Testis (tissue), 3 donors: Measurements from ENCODE around the gene AGAP1. TPM values are rescaled to one million over a fixed set of nuclear protein-coding genes. Genes with fewer than 3 reads are reported as not detected.

Experiments
- DNase-seq: peaks from one replicate; pipeline ENCODE4 v3.0.0-alpha.2; 2019
- H3K27ac ChIP-seq, 2 donors: fragments of 200-600 bp; sonication (generic); one replicate each; pipeline ENCODE4 v1.5.1; 2019
- H3K27me3 ChIP-seq: fragments of 200-600 bp; sonication (generic); one replicate; pipeline ENCODE4 v1.5.1; 2019
- H3K36me3 ChIP-seq: fragments of 200-600 bp; sonication (generic); one replicate; pipeline ENCODE4 v1.5.1; 2017; ENCODE audit warnings: low read depth; ENCODE audit errors: missing control alignments
- H3K4me1 ChIP-seq: fragments of 200-600 bp; sonication (generic); one replicate; pipeline ENCODE4 v1.5.1; 2019
- H3K4me3 ChIP-seq, 2 donors: fragments of 200-600 bp; sonication (generic); one replicate each; pipeline ENCODE4 v1.5.1; 2017 to 2019
- H3K9me3 ChIP-seq: fragments of 200-600 bp; sonication (generic); one replicate; pipeline ENCODE4 v1.5.1; 2017
- CTCF ChIP-seq, 3 experiments: fragments of 450-650 bp in 2 of 3; fragments of 200-600 bp in 1 of 3; sonication (generic) in 1 of 3; IDR thresholded peaks; one replicate each; pipeline ENCODE4 v1.5.1; 2016 to 2019; ENCODE audit warnings: antibody characterized with exemption in 3 of 3, mild to moderate bottlenecking in 2 of 3, moderate library complexity in 1 of 3
- POLR2A ChIP-seq: fragments of 450-650 bp; IDR thresholded peaks from one replicate; pipeline ENCODE4 v1.6.1; 2017; ENCODE audit warnings: antibody characterized with exemption, mild to moderate bottlenecking, moderate library complexity
- WGBS, 2 donors: methylation state at CpG; one replicate each; pipeline ENCODE4 v1.1.5; 2018; 5-methylcytosine and 5-hydroxymethylcytosine counted together
- intact Hi-C: fragments of 100-400 bp; cut with DNase I; formaldehyde crosslinking; loops from one replicate; pipeline ENCODE4 v1.15.1; 2023; ENCODE audit warnings: low total_unique reads
- polyA plus RNA-seq: library from polyadenylated mRNA; stranded (reverse); fragments of 350-450 nt; fragmentation: Illumina TruSeq; extraction: RNeasy Lipid Tissue Mini Kit (QIAGEN cat#74804); gene quantifications from one replicate; pipeline ENCODE4 v1.2.3, GENCODE V29; 2014; ENCODE audit warnings: low read depth, low replicate concordance; ENCODE audit not compliant: insufficient read depth
- total RNA-seq, 2 donors: library from RNA; depleted of rRNA; stranded (reverse); fragments of >200 nt; gene quantifications; one replicate each; pipeline ENCODE4 v1.2.3, GENCODE V29; 2016

Gene AGAP1
- total and polyA plus RNA-seq, 3 donors from 2014 or later = 21.4 to 45.5 (median 40.7) TPM

- WGBS, 2 donors = 51 to 67% methylated on average over 1 of the region's 1 CpG
- TF ChIP-seq POLR2A = no peak
- no peak for TF ChIP-seq CTCF (IDR thresholded peaks at IDR 0.05)
- Histone ChIP-seq H3K9me3 (no peaks in the 10 kb centered on the region), H3K4me3 (no peak overlapping the region), H3K36me3 (no peaks in the 10 kb centered on the region), H3K27ac (no peak overlapping the region), H3K4me1 (peaks cover 11% of the 10 kb centered on the region), H3K27me3 (no peaks in the 10 kb centered on the region)
- intact Hi-C loops = no loop called here
- no peak for DNase-seq
These were observed 117.5 kb downstream of the AGAP1 start for GRCh38 chr2:235611349-235611748.

DNA sequence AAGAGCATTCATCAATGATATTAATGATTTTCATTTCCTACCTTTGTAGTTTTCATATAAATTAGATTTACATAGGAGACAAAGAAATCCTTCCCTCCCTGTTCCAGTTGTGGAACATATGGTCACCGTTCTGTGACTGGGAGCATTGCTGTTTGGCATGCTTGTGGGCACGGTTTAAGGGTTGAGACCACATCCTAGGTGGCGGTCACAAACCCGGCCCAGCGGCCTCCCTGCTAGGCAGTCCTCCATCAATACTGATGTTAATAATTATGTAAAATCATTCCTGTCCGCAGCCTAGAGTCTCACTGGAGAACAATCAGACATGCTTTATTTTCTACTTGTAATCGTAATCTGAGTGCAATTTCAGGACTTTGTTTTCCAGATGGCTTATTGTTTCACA is 117.9 kb downstream of the AGAP1 start:
- H3K4me3 ChIP-seq = no peak overlapping the region
- no peak for DNase-seq
- no peaks in the 10 kb centered on the region for H3K36me3 ChIP-seq
- intact Hi-C loops = no loop called here
- no peak overlapping the region for H3K27ac ChIP-seq
- WGBS, 2 donors = 86 to 92% methylated on average over 7 of the region's 7 CpGs
- no peaks in the 10 kb centered on the region for H3K9me3 ChIP-seq
- H3K27me3 ChIP-seq = no peaks in the 10 kb centered on the region
- no peak for TF ChIP-seq CTCF (IDR thresholded peaks at IDR 0.05)
- TF ChIP-seq POLR2A = no peak
- peaks cover 11% of the 10 kb centered on the region for H3K4me1 ChIP-seq

DNA sequence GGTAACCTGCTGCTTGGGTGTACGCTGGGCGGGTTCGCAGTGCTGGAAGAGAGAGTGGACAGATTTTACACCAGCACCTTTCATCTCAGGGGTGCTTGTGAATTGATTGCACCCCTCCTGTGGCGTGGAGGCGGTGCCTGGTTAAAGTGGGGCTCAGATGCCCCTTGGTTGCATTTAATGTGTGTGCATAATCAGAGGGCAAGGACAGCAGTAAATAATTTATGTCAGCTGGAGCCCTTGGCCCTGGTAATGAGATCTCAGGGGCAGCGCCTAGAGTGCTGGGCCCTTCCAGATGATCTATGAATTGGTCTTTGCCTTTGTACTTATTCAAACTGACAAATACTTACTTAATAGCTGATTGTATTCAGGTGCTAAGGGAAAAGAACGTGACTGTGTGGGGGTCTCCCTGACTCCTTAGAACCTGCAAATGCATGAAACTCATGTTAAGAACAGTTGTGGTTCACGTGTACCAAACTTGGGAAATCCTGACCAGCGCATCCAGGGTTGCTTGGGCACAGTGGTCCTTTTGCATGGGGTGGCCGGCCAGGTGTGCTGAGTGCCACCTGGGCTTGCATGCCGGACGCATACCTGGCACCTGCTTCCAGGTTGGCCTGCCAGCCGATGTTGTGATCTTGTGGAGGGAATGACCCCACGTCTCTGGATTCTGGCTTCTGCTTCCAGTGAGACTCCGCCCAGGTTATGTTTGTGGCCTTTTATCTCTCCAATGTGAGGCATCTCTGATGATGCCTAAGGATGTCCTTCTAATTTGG is 118.5 kb downstream of the AGAP1 start:
- H3K27ac ChIP-seq = no peak overlapping the region
- 94 to 95% methylated on average over 12 to 15 of the region's 15 CpGs for WGBS, 2 donors
- intact Hi-C loops = no loop called here
- no peak overlapping the region for H3K4me3 ChIP-seq
- no peaks in the 10 kb centered on the region for H3K36me3 ChIP-seq
- H3K9me3 ChIP-seq = no peaks in the 10 kb centered on the region
- peaks cover 11% of the 10 kb centered on the region for H3K4me1 ChIP-seq
- DNase-seq = no peak
- no peak for TF ChIP-seq CTCF (IDR thresholded peaks at IDR 0.05)
- TF ChIP-seq POLR2A = no peak
- no peaks in the 10 kb centered on the region for H3K27me3 ChIP-seq

DNA sequence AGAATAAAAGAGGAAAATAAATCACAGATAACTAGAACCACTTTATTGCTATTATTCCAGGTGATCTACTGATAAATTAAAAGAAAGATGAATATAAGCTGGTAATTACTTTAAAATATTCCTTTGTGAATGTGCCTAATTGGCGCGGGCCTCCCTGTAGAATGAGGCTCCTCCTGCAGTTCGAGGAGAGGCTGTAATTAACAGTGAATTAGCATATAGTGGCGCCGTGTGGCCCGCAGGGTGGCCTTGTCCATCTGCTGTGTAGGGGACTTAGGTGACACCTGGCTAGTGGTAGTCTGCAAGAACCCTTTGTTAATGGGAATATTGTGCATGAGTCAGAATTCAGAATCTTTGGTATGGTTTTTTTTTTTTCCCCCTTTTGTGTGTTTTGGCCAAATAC is 119.8 kb downstream of the AGAP1 start:
- peaks cover 4% of the 10 kb centered on the region for H3K4me1 ChIP-seq
- WGBS, 2 donors = 94 to 96% methylated on average over 6 of the region's 6 CpGs
- H3K27ac ChIP-seq = no peak overlapping the region
- TF ChIP-seq CTCF (IDR thresholded peaks at IDR 0.05) (no peak), POLR2A (no peak)
- no peaks in the 10 kb centered on the region for H3K36me3 ChIP-seq
- no peak for DNase-seq
- H3K9me3 ChIP-seq = no peaks in the 10 kb centered on the region
- intact Hi-C loops = no loop called here
- H3K4me3 ChIP-seq = no peak overlapping the region
- H3K27me3 ChIP-seq = no peaks in the 10 kb centered on the region
